Hair follicular keratinocyte (primary cell): ENCODE measurements around the gene NCDN. TPM values are rescaled to one million over a fixed set of nuclear protein-coding genes. Genes with fewer than 3 reads are reported as not detected.

ENCODE experiments used
- total RNA-seq: library from RNA; depleted of rRNA; stranded (reverse); fragments of >200 nt; gene quantifications from 2 replicates; pipeline ENCODE4 v1.2.3, GENCODE V29; 2015

Gene NCDN, protein sequence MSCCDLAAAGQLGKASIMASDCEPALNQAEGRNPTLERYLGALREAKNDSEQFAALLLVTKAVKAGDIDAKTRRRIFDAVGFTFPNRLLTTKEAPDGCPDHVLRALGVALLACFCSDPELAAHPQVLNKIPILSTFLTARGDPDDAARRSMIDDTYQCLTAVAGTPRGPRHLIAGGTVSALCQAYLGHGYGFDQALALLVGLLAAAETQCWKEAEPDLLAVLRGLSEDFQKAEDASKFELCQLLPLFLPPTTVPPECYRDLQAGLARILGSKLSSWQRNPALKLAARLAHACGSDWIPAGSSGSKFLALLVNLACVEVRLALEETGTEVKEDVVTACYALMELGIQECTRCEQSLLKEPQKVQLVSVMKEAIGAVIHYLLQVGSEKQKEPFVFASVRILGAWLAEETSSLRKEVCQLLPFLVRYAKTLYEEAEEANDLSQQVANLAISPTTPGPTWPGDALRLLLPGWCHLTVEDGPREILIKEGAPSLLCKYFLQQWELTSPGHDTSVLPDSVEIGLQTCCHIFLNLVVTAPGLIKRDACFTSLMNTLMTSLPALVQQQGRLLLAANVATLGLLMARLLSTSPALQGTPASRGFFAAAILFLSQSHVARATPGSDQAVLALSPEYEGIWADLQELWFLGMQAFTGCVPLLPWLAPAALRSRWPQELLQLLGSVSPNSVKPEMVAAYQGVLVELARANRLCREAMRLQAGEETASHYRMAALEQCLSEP
- 13.0 and 14.2 TPM in 2 replicates for total RNA-seq

DNA sequence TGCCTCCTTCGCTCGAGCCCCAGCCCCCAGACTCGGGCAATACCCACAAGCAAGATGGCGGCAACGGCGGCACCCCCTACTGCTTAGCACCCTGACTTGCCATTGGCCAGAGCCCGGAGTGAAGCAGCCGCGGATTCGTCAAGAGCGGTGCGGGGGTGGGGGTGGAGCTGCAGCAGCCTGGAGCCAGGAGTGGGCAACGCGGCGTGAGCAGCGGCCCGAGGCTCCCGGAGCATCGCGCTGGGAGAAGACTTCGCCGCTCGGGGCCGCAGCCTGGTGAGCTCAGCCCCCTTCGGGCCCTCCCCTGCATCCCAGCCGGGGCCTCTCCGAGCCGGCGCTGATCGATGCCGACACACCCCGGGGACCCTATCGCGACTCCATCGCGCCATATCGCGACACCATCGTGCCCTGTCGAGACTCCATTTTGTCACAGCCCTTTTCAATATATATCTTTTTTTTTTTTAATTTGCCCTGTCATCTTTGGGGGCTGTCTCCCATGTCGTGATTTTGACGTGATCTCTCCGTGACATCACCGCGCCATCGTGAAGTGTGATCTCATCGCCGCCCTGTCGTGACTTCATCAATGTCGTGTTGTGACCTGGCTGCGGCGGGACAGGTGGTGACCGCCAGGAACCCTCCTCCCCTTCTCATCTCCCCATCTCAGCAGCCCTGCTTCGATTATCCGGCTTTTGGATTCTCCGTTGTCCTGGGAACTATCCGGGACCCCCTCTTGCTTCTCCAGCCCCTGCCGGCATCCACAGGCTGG, at the start of gene NCDN:
Gene NCDN, plus strand, starts transcription at position 189 of the 763 bp plus-strand sequence. Its CDS starts 392 bp downstream, at position 581.

DNA sequence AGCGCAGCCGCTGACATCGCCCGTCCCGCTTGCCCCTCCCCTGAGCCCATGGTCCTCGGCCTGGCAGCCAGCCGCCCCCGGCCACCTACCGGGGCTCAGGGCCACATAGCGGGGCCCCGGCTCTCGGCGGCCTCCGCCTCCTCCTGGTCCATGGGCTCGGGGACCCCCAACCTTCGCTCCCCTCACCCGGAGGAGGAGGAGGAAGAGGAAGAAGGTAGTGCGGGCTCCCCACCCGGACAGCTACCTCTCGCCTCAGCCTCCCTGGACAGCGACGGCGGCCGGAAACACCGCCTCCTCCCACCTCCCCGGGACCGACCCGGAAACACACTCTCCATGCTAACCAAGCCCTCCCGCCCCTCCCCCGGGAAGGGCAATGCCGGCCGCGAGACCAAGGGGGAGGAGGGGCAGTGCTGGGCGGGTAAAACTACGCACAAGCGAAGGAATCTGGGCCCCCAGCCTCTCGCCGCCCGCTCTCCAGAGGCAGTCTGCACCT, 435 bp upstream of the NCDN start, which contains the start of gene KIAA0319L:
Gene KIAA0319L, minus strand, starts transcription at position 286 of the 493 bp plus-strand sequence. CDS start 2,912 bp downstream, outside the sequence.

DNA sequence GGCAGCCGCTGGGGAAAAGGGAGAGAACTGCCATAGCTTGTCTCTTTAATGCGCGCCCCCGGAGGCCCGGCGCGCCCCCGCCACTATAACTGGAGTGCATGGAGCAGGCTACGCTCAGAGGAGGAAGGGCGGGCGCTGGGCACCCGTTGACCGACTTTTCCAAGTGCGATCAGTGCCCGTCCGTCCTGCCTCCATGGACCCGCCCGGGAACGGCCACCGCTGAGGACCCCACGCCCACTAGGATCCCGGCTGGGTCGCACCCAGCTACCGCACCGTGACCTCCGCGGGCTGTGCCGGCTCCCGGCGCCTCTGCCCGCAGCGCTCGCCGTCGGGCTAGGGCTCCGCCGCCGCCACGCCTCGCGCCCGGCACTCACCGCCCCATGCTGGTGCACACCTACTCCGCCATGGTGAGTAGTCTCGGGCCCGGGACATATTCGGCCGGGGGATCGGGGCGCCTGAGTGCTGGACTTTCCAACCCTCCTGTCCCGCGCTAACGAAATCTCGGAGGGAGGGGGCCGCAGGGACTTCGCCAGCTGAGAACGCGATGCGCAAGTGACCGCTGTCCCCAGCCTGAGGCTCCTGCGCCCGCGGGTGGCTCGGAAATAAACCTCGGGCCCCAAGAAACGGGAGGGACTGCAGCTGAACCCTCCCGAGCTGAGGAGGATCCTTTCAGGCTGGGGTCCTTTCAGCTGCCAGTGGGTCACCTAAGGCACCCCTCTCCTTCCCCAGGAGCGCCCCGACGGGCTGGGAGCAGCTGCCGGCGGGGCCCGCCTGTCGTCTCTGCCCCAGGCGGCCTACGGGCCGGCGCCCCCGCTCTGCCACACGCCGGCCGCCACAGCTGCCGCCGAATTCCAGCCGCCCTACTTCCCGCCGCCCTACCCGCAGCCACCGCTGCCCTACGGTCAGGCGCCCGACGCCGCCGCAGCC, 15.9 kb downstream of the NCDN start, which contains the start of gene TFAP2E:
Gene TFAP2E, plus strand, starts transcription at position 117 of the 927 bp plus-strand sequence. Its CDS starts 264 bp downstream, at position 381.

Other genes starting within 250 kb of the NCDN start
- 20.0 and 32.1 TPM in 2 replicates for gene KIAA0319L, start 396 bp upstream of the NCDN start, total RNA-seq
- gene TFAP2E, start 15.5 kb downstream of the NCDN start, total RNA-seq, result 0.16 and 0.57 TPM in 2 replicates
- 56.1 and 87.7 TPM in 2 replicates for gene PSMB2, start 83.7 kb downstream of the NCDN start, total RNA-seq
- 6.6 and 9.0 TPM in 2 replicates for gene C1orf216, start 161.1 kb downstream of the NCDN start, total RNA-seq
- 5.8 and 13.3 TPM in 2 replicates for gene CLSPN, start 212.2 kb downstream of the NCDN start, total RNA-seq